Liver (tissue), 9 donors: ENCODE data around the gene KLK15. TPM values are rescaled to one million over a fixed set of nuclear protein-coding genes. Genes with fewer than 3 reads are reported as not detected.

ENCODE experiments used
- DNase-seq: peaks from one replicate; pipeline ENCODE4 v3.0.0-alpha.2; 2017; ENCODE audit warnings: low spot score
- H3K27ac ChIP-seq, 2 donors: one replicate each; pipeline ENCODE4 v1.7.0; 2013; ENCODE audit warnings: inconsistent platforms in 2 of 2, low read length in 2 of 2, control low read depth in 1 of 2, low read depth in 1 of 2, mild to moderate bottlenecking in 1 of 2
- H3K27me3 ChIP-seq, 4 donors: one replicate each; pipeline versions ENCODE4 v1.6.1 to v1.7.0; 2013; ENCODE audit warnings: low read length in 3 of 4, inconsistent platforms in 1 of 4, mild to moderate bottlenecking in 1 of 4, moderate library complexity in 1 of 4; ENCODE audit not compliant: control insufficient read depth in 4 of 4, insufficient read depth in 4 of 4
- H3K36me3 ChIP-seq, 4 donors: one replicate each; pipeline versions ENCODE4 v1.6.1 to v1.7.0; 2013; ENCODE audit warnings: low read length in 3 of 4, mild to moderate bottlenecking in 3 of 4, low read depth in 1 of 4, moderate library complexity in 1 of 4; ENCODE audit not compliant: control insufficient read depth in 4 of 4, insufficient read depth in 3 of 4
- H3K4me1 ChIP-seq, 4 donors: one replicate each; pipeline versions ENCODE4 v1.6.1 to v1.7.0; 2013; ENCODE audit warnings: low read length in 3 of 4, mild to moderate bottlenecking in 3 of 4, moderate library complexity in 1 of 4; ENCODE audit not compliant: control insufficient read depth in 4 of 4, insufficient read depth in 4 of 4
- H3K4me3 ChIP-seq, 3 donors: one replicate each; pipeline versions ENCODE4 v1.6.1 to v1.7.0; 2013; ENCODE audit warnings: low read length in 3 of 3, control low read depth in 1 of 3, low read depth in 1 of 3, mild to moderate bottlenecking in 1 of 3
- H3K9ac ChIP-seq, 2 donors: one replicate each; pipeline ENCODE4 v1.7.0; 2013; ENCODE audit warnings: low read length in 2 of 2, mild to moderate bottlenecking in 2 of 2, moderate library complexity in 2 of 2, control low read depth in 1 of 2, low read depth in 1 of 2
- H3K9me3 ChIP-seq, 4 donors: one replicate each; pipeline versions ENCODE4 v1.6.1 to v1.7.0; 2013; ENCODE audit warnings: low read length in 3 of 4; ENCODE audit not compliant: control insufficient read depth in 4 of 4
- EGR1 ChIP-seq, 2 donors: IDR thresholded peaks; 2 replicates each; pipeline ENCODE4 v1.6.1; 2016 to 2018; ENCODE audit warnings: antibody characterized with exemption in 2 of 2, low read depth in 2 of 2
- FOXA1 ChIP-seq: IDR thresholded peaks from 2 replicates; pipeline ENCODE4 v1.6.1; 2016; ENCODE audit warnings: antibody characterized with exemption
- FOXA2 ChIP-seq: IDR thresholded peaks from 2 replicates; pipeline ENCODE4 v1.6.1; 2016; ENCODE audit warnings: antibody characterized with exemption
- GABPA ChIP-seq, 2 donors: IDR thresholded peaks in 1 of 2; conservative IDR thresholded peaks in 1 of 2; 2 replicates each; pipeline ENCODE4 v1.6.1; 2016; ENCODE audit warnings: antibody characterized with exemption in 2 of 2, mild to moderate bottlenecking in 1 of 2, moderate library complexity in 1 of 2
- HNF4A ChIP-seq, 2 donors: conservative IDR thresholded peaks; 2 replicates each; pipeline ENCODE4 v1.6.1; 2016; ENCODE audit warnings: antibody characterized with exemption in 2 of 2, mild to moderate bottlenecking in 2 of 2
- JUND ChIP-seq, 2 donors: IDR thresholded peaks; 2 replicates each; pipeline ENCODE4 v1.6.1; 2016; ENCODE audit warnings: antibody characterized with exemption in 2 of 2
- MAX ChIP-seq: IDR thresholded peaks from 2 replicates; pipeline ENCODE4 v1.6.1; 2016; ENCODE audit warnings: antibody characterized with exemption
- NR2F2 ChIP-seq: IDR thresholded peaks from 2 replicates; pipeline ENCODE4 v1.6.1; 2016; ENCODE audit warnings: antibody characterized with exemption
- RAD21 ChIP-seq, 2 donors: IDR thresholded peaks; 2 replicates each; pipeline ENCODE4 v1.6.1; 2016; ENCODE audit warnings: antibody characterized with exemption in 2 of 2, mild to moderate bottlenecking in 2 of 2
- REST ChIP-seq: IDR thresholded peaks from 2 replicates; pipeline ENCODE4 v1.6.1; 2016; ENCODE audit warnings: antibody characterized with exemption, mild to moderate bottlenecking
- RXRA ChIP-seq, 2 donors: IDR thresholded peaks; 2 replicates each; pipeline ENCODE4 v1.6.1; 2017 to 2018; ENCODE audit warnings: antibody characterized with exemption in 2 of 2, mild to moderate bottlenecking in 1 of 2
- SP1 ChIP-seq: IDR thresholded peaks from 2 replicates; pipeline ENCODE4 v1.6.1; 2018; ENCODE audit warnings: antibody characterized with exemption, mild to moderate bottlenecking
- TAF1 ChIP-seq: conservative IDR thresholded peaks from 2 replicates; pipeline ENCODE4 v1.6.1; 2016; ENCODE audit warnings: antibody characterized with exemption, mild to moderate bottlenecking
- YY1 ChIP-seq: IDR thresholded peaks from 2 replicates; pipeline ENCODE4 v1.6.1; 2016; ENCODE audit warnings: antibody characterized with exemption, mild to moderate bottlenecking
- ZBTB33 ChIP-seq: IDR thresholded peaks from 2 replicates; pipeline ENCODE4 v1.6.1; 2016; ENCODE audit warnings: antibody characterized with exemption
- WGBS: extraction: QIAGEN DNeasy Blood & Tissue Kit; methylation state at CpG from one replicate; pipeline ENCODE4 v1.1.7; 2013; 5-methylcytosine and 5-hydroxymethylcytosine counted together
- polyA plus RNA-seq, 2 donors: library from polyadenylated mRNA; stranded (reverse) in 1 of 2; unstranded in 1 of 2; fragments of 200-250 nt in 1 of 2; fragments of >200 nt in 1 of 2; fragmentation: Nextera tagmentation in 1 of 2; extraction: Ambion mirVana in 1 of 2; gene quantifications; one replicate each; pipeline versions ENCODE4 v1.2.1 to v1.2.3, GENCODE V29; 2013 to 2015
- total RNA-seq, 2 donors: library from RNA; depleted of rRNA; stranded (reverse); fragments of >200 nt; gene quantifications; one replicate each; pipeline ENCODE4 v1.2.3, GENCODE V29; 2014
- donor health status: healthy.
- donor health status: healthy.
- donor health status: healthy.
- donor health status: healthy.
- donor health status: healthy.

KLK15 gene
- total and polyA plus RNA-seq, 4 donors, result not detected

GRCh38 chr19:50826492-50827240 lies 6.7 kb downstream of the KLK15 start (continued):
- no peak for TF ChIP-seq MAX
- TF ChIP-seq RAD21 (IDR thresholded peaks at IDR 0.05), result no peak
- no peak for TF ChIP-seq FOXA2

GRCh38 chr19:50823389-50824042 lies 9.9 kb downstream of the KLK15 start, which contains the start of gene KLK1:
Gene KLK1, minus strand, starts transcription at chr19:50823787. Its CDS starts 39 bp downstream, at chr19:50823748.
- 62% methylated on average over 14 of the region's 14 CpGs for WGBS
- H3K27me3 ChIP-seq, result peaks cover 0 to 17% (median 9%) of the 10 kb centered on the region in 4 donors
- no peak within 1 kb of the TSS for H3K27ac ChIP-seq
- H3K9me3 ChIP-seq, result no peaks in the 10 kb centered on the region
- H3K9ac ChIP-seq, result no peak within 1 kb of the TSS
- H3K4me1 ChIP-seq, result no peaks in the 10 kb centered on the region
- H3K36me3 ChIP-seq, result no peaks in the 10 kb centered on the region
- no peak for DNase-seq
- TF ChIP-seq TAF1, result no peak
- TF ChIP-seq REST, result no peak
- no peak for TF ChIP-seq FOXA1
- TF ChIP-seq NR2F2, result no peak
- TF ChIP-seq RAD21 (IDR thresholded peaks at IDR 0.05), result no peak
- no peak for TF ChIP-seq FOXA2
- no peak for TF ChIP-seq RXRA (IDR thresholded peaks at IDR 0.05)
- no peak for TF ChIP-seq EGR1 (IDR thresholded peaks at IDR 0.05; ENCODE audit: low read depth in 2 of 2)
- TF ChIP-seq SP1, result no peak
- TF ChIP-seq ZBTB33, result no peak
- no peak within 1 kb of the TSS for H3K4me3 ChIP-seq

GRCh38 chr19:50822661-50823208 lies 10.6 kb downstream of the KLK15 start:
- Histone ChIP-seq H3K36me3 (no peaks in the 10 kb centered on the region), H3K4me1 (no peaks in the 10 kb centered on the region), H3K9me3 (no peaks in the 10 kb centered on the region), H3K27ac (no peak overlapping the region), H3K27me3 (peaks cover 0 to 21% (median 12%) of the 10 kb centered on the region in 4 donors), H3K9ac (no peak overlapping the region), H3K4me3 (no peak overlapping the region)
- DNase-seq, result no peak
- 74% methylated on average over 7 of the region's 7 CpGs for whole genome bisulfite sequencing
- TF ChIP-seq JUND (IDR thresholded peaks at IDR 0.05) (no peak), REST (no peak), ZBTB33 (no peak), RAD21 (IDR thresholded peaks at IDR 0.05) (no peak), HNF4A (conservative IDR thresholded peaks at IDR 0.05) (no peak), FOXA1 (no peak), MAX (no peak), EGR1 (IDR thresholded peaks at IDR 0.05; ENCODE audit: low read depth in 2 of 2) (no peak), YY1 (no peak), FOXA2 (no peak), SP1 (no peak), GABPA (IDR thresholded peaks at IDR 0.05 in 1 of 2, conservative IDR thresholded peaks at IDR 0.05 in 1 of 2) (no peak)
